ENCODE results near the gene FCRL5. TPM values are rescaled to one million over a fixed set of nuclear protein-coding genes. Genes with fewer than 3 reads are reported as not detected.

The FCRL5 gene
- total RNA-seq, 4 donors from 2014 or later, result 0.13 to 1.2 (median 0.28) TPM

DNA sequence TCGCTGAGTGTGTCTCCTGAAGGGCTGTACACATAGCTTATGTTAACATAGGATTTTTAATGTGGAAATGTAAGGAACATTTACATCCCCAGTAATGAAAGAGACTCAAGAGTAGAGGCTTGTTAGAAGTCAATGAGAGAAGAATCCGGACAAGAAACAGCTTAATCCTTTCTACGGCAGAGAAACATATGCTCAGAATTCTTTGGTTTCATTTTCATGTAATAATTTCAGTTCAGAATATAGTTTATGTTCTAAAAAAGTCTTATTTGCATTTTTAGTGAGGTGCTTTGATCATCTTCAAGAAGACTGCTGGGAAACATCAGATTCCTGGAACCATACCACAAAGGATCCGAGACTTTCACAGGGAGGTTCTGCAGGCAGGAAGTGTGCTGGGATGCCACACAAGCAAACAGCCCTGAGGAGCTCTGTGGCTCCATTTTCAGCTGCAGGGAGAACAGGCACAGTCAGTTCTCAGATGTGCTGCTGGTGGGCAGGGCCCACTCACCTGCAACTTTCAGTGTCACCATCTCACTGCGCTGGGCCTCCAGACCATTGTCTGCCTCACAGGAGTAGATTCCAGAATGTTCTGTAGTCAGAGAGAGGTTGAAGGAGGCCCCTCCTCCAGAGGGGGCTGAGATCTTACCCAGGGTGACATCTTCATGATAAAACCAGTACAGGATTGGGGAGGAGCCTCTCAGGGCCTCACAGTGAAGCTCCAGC lies 28.4 kb downstream of the FCRL5 start:
- TF ChIP-seq, protein P1, sequence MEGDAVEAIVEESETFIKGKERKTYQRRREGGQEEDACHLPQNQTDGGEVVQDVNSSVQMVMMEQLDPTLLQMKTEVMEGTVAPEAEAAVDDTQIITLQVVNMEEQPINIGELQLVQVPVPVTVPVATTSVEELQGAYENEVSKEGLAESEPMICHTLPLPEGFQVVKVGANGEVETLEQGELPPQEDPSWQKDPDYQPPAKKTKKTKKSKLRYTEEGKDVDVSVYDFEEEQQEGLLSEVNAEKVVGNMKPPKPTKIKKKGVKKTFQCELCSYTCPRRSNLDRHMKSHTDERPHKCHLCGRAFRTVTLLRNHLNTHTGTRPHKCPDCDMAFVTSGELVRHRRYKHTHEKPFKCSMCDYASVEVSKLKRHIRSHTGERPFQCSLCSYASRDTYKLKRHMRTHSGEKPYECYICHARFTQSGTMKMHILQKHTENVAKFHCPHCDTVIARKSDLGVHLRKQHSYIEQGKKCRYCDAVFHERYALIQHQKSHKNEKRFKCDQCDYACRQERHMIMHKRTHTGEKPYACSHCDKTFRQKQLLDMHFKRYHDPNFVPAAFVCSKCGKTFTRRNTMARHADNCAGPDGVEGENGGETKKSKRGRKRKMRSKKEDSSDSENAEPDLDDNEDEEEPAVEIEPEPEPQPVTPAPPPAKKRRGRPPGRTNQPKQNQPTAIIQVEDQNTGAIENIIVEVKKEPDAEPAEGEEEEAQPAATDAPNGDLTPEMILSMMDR (IDR thresholded peaks at IDR 0.05), result no peak
- ATAC-seq (ENCODE audit: low FRiP score), result no peak
- DNase-seq (ENCODE audit: low spot score), result no peak

DNA sequence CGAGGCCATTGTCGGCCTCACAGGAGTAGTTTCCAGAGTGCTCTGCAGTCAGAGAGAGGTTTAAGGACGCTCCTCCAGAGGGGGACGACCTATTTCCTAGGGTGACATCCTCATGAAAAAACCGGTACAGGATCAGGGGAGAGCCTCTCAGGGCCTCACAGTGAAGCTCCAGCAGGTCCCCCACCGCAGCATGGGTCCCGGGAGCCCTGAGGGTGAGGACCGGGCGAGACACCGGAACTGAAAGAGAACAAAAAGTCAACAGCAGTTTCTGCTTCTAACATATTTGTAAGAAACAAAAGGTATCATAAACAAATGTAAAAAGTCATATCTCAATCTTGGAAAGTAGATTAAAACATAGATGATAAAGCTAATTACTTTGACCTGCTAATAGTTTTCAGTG lies 31.3 kb downstream of the FCRL5 start:
- ATAC-seq (ENCODE audit: low FRiP score) (no peak), DNase-seq (ENCODE audit: low spot score) (no peak)
- TF ChIP-seq, protein P1 (IDR thresholded peaks at IDR 0.05), result no peak

DNA sequence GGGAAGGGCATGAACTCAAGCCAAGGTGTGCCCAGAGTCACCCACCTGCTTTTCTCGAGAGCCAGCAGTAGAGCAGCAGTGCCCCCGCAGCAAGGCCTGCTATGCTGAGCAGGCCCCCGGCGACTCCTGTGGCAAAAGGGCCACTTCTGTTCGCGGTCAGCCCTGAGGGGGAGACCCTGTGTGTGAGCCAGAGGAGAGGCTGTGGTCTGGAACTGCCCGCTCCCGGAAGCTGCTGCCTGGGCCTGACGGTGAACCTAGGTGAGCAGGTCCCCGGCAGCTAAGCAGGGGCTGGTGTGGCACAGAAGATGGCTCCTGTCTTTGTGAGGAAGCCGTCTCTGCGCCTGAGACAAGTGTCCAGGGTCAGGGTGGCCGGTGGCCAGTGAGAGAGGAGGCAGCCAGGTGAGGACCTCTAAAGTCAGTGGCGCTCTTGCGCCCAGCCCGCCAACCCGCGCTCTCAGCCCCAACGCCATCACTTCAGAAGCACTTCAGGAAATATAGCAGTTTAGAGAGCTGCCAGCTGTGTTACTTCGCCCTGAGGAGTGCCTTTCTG lies 31.9 kb downstream of the FCRL5 start:
- ATAC-seq (ENCODE audit: low FRiP score) (no peak), DNase-seq (ENCODE audit: low spot score) (no peak)
- TF ChIP-seq, protein P1 (IDR thresholded peaks at IDR 0.05), result no peak

DNA sequence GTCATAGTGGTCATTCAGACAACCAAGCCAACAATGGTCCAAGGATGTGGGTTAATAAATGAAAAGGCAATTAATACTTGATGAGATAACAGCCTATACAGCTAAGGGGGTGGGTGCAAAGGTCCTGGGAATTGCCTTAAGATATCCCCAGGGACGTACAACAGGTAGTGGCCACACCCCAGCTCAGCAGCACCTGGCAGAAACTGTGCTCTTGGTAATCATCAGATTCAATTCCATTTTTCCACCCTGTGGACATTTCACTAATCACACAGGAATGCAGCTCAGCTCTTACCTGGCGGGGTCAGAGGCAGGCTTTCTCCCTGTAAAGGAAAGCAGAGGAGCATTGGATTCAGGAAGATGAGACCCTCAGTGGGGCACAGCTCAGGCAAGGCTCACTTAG lies 32.9 kb downstream of the FCRL5 start:
- DNase-seq (ENCODE audit: low spot score), result no peak
- TF ChIP-seq, protein P1 (IDR thresholded peaks at IDR 0.05), result no peak
- no peak for ATAC-seq (ENCODE audit: low FRiP score)

DNA sequence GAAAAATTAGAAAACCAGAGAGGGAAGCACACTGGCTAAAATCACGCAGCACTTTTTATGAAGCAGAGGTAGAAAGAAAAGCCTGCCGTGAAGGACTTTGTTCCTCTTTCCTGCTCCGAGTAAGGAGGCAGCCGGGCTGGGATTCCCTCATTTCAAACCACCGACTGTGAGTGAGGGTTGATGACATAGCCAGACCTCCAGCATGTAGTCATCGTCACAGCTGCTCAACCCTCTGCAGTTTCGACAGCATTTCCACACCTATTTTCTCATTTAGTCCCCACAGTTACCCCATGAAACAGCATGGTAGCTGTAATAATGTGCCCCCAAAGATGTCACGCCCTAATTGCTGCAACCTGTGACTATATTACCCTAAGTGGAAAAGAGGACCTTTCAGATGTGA lies 35.3 kb downstream of the FCRL5 start:
- ATAC-seq (ENCODE audit: low FRiP score) (no peak), DNase-seq (ENCODE audit: low spot score) (no peak)
- TF ChIP-seq, protein P1 (IDR thresholded peaks at IDR 0.05), result no peak

DNA sequence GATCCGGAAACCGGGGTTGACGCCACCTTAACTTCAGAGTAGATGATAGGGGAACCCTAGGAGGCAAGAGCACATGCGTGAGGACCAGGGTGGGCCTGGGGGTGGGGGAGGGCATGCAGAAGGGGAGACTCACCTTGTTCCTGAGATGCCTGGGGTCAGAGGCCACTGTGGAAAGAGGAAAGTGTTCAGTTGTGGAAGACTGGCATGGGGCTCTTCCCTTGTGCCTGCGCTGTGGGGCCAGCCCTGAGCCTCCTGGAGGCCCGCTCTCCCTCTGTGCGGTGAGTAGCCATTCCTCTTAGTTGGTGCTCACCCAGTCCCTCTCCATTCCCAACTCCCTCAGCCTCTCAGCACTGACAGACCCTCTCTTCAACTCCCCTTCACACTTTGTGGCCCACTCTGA lies 36.6 kb downstream of the FCRL5 start:
- no peak for ATAC-seq (ENCODE audit: low FRiP score)
- TF ChIP-seq, protein P1 (IDR thresholded peaks at IDR 0.05), result no peak
- DNase-seq (ENCODE audit: low spot score), result no peak

DNA sequence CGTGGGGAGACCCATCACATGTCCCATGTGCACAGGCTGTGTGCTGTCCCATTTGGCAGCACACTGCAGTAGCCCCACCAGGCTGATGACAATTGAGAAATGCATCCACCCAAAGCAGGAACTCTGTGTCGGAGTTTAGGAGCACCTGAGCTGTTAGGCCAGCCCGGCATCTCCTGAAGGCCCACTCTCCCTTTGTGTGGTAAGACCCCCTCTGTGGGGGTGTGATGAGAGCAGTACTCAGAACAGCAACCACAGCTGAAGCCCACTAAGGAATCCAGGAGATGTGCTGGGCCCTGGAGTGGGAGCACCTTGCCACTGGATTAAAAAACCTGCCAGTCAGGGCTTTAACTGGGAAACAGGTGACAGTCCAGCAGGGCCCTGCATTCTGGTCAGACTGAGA lies 37.2 kb downstream of the FCRL5 start:
- ATAC-seq (ENCODE audit: low FRiP score) (no peak), DNase-seq (ENCODE audit: low spot score) (no peak)
- TF ChIP-seq, protein P1 (IDR thresholded peaks at IDR 0.05), result no peak

All from omental fat pad (tissue), 4 donors.